HUES64 (cell line): ENCODE measurements around the gene TSR3.

ENCODE experiments used
- H3K27ac ChIP-seq: 2 replicates; pipeline ENCODE4 v1.7.0; 2013; ENCODE audit warnings: low read depth, low read length, inconsistent platforms
- H3K27me3 ChIP-seq: 2 replicates; pipeline ENCODE4 v1.6.1; 2013; ENCODE audit warnings: mild to moderate bottlenecking, low read length; ENCODE audit not compliant: insufficient read depth
- H3K36me3 ChIP-seq: 2 replicates; pipeline ENCODE4 v1.6.1; 2013; ENCODE audit warnings: mild to moderate bottlenecking, low read length; ENCODE audit not compliant: insufficient read depth
- H3K4me1 ChIP-seq: 2 replicates; pipeline ENCODE4 v1.6.1; 2013; ENCODE audit warnings: mild to moderate bottlenecking, low read length, moderate library complexity; ENCODE audit not compliant: insufficient read depth
- H3K4me3 ChIP-seq: 2 replicates; pipeline ENCODE4 v1.5.1; 2013; ENCODE audit warnings: mild to moderate bottlenecking, low read length, moderate library complexity
- H3K9ac ChIP-seq: 2 replicates; pipeline ENCODE4 v1.6.1; 2013; ENCODE audit warnings: mild to moderate bottlenecking, low read depth, low read length
- H3K9me3 ChIP-seq: 2 replicates; pipeline ENCODE4 v1.6.1; 2013; ENCODE audit warnings: low read depth, low read length; ENCODE audit not compliant: insufficient read depth
- WGBS: fragments of 150-250, 120-280 bp; methylation state at CpG from one replicate; pipeline ENCODE4 v1.1.7; 2013; ENCODE audit warnings: missing lambda C conversion rate; 5-methylcytosine and 5-hydroxymethylcytosine counted together

Gene TSR3

DNA sequence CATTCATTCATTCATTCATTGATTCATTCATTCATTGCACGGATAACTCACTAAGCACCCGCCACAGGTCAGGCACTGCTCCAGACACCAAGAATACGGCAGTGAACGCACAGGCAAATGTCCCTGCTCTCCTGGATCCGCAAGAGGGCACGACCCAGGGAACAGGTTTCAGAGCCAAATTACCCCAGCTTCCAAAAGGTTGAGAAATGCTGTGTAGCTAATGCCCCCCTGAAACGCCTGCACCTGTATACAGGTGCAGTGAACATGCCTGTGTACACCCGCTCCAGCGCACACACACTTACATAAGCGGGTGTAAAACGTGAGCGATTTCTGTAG lies 51.8 kb downstream of the TSR3 start:
- H3K4me3 ChIP-seq: no peak overlapping the region
- H3K27me3 ChIP-seq: peaks cover 5% of the 10 kb centered on the region; the same call in 1 of the 2 replicates
- H3K36me3 ChIP-seq: no peaks in the 10 kb centered on the region
- H3K4me1 ChIP-seq: no peaks in the 10 kb centered on the region; the same call in 1 of the 2 replicates
- H3K9ac ChIP-seq: no peak overlapping the region
- H3K27ac ChIP-seq: no peak overlapping the region
- WGBS: 88% methylated on average over 12 of the region's 12 CpGs
- no peaks in the 10 kb centered on the region for H3K9me3 ChIP-seq
